ENCODE results near the gene HSD17B7.

DNA sequence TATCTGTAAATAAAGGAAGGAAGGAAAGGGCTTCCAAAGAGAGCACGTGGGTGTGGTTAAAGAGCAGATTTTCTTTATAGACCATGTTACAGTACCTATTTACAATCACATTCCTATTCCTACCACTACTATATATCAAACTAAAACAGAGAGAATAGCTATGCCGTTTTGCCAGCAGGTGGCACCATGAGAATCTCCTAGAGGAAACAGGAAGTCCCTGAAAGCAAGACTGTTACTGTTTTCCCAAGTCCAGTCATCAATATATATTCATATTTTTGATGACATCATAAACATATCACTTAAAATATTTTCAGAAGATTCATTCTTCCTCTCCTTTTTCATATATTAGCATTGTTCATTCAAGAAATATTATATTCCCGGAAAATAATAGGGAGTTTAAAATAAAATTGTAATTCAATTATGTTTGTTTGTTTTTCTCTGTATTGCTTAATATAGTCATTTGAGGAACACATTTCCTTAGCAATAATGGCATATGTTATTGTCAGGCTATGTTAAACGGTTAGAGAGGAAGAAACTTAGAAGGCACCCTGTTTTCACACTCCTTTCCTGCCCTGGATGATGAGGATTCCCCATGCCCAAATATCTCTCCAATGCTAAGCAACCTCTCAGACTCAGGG, 63.9 kb downstream of the HSD17B7 start:
- TF ChIP-seq, protein P1, sequence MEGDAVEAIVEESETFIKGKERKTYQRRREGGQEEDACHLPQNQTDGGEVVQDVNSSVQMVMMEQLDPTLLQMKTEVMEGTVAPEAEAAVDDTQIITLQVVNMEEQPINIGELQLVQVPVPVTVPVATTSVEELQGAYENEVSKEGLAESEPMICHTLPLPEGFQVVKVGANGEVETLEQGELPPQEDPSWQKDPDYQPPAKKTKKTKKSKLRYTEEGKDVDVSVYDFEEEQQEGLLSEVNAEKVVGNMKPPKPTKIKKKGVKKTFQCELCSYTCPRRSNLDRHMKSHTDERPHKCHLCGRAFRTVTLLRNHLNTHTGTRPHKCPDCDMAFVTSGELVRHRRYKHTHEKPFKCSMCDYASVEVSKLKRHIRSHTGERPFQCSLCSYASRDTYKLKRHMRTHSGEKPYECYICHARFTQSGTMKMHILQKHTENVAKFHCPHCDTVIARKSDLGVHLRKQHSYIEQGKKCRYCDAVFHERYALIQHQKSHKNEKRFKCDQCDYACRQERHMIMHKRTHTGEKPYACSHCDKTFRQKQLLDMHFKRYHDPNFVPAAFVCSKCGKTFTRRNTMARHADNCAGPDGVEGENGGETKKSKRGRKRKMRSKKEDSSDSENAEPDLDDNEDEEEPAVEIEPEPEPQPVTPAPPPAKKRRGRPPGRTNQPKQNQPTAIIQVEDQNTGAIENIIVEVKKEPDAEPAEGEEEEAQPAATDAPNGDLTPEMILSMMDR (conservative IDR thresholded peaks at IDR 0.05; ENCODE audit: low read depth, low read length) = peak; percentile 95
- TF ChIP-seq EZH2 (IDR thresholded peaks at IDR 0.05; ENCODE audit: borderline replicate concordance, low read depth, low read length, poor library complexity, severe bottlenecking) = no peak
